HPDE6-E6E7 (cell line): ENCODE data around the gene LIPN.
A peak's percentile ranks its signal among the peaks of the same experiment; 100 is the strongest.
"Not testable (repeated sequence)": the region's sequence is repeated elsewhere in the genome, so short reads cannot be mapped to it uniquely, and the experiment has no call there.

Source experiments
- DNase-seq: peaks from one replicate; pipeline ENCODE4 v3.0.0; 2011; ENCODE audit warnings: missing footprints; ENCODE audit errors: extremely low spot score

The LIPN gene

GRCh38 chr10:88759366-88760101 is at the start of gene LIPN:
Gene LIPN (plus strand): TSS chr10:88760020. CDS start chr10:88761406, 1,386 bp downstream.
- DNase-seq: peak; percentile 1

- DNase-seq: no peak
These were observed 44.3 kb upstream of the LIPN start for GRCh38 chr10:88715517-88715916.

GRCh38 chr10:88721392-88721791 is 38.4 kb upstream of the LIPN start:
- DNase-seq: no peak

- no peak for DNase-seq
These were observed 34.0 kb upstream of the LIPN start for GRCh38 chr10:88725798-88726197.

GRCh38 chr10:88728107-88728763 is 31.6 kb upstream of the LIPN start:
- no peak for DNase-seq

GRCh38 chr10:88730864-88731263 is 29.0 kb upstream of the LIPN start:
- no peak for DNase-seq

GRCh38 chr10:88731296-88731695 is 28.5 kb upstream of the LIPN start:
- DNase-seq: no peak

GRCh38 chr10:88733215-88733614 is 26.6 kb upstream of the LIPN start:
- DNase-seq: no peak

- DNase-seq: peak; percentile 10
These were observed 24.2 kb upstream of the LIPN start for GRCh38 chr10:88735661-88736060.

- DNase-seq: not testable (repeated sequence)
These were observed 17.9 kb upstream of the LIPN start for GRCh38 chr10:88741921-88742320.

- no peak for DNase-seq
These were observed 17.4 kb upstream of the LIPN start for GRCh38 chr10:88742448-88742847.

GRCh38 chr10:88744002-88744401 is 15.8 kb upstream of the LIPN start:
- DNase-seq: no peak

GRCh38 chr10:88745633-88746032 is 14.2 kb upstream of the LIPN start:
- DNase-seq: no peak

GRCh38 chr10:88754287-88754686 is 5.5 kb upstream of the LIPN start:
- no peak for DNase-seq

GRCh38 chr10:88755753-88756152 is 4.1 kb upstream of the LIPN start:
- no peak for DNase-seq

- DNase-seq: no peak
These were observed 3.2 kb upstream of the LIPN start for GRCh38 chr10:88756660-88757059.

GRCh38 chr10:88762906-88763305 is 3.1 kb downstream of the LIPN start:
- no peak for DNase-seq

- DNase-seq: no peak
These were observed 3.6 kb downstream of the LIPN start for GRCh38 chr10:88763441-88763840.

GRCh38 chr10:88764110-88764509 is 4.3 kb downstream of the LIPN start:
- no peak for DNase-seq

- DNase-seq: no peak
These were observed 6.0 kb downstream of the LIPN start for GRCh38 chr10:88765816-88766215.

- DNase-seq: no peak
These were observed 9.6 kb downstream of the LIPN start for GRCh38 chr10:88769384-88769783.

- no peak for DNase-seq
These were observed 21.4 kb downstream of the LIPN start for GRCh38 chr10:88781206-88781605.

GRCh38 chr10:88782222-88782621 is 22.4 kb downstream of the LIPN start:
- DNase-seq: no peak
